ENCODE measurements around the gene FLT1.

The FLT1 gene

GRCh38 chr13:28457521-28457920 lies 37.4 kb downstream of the FLT1 start:
- no peak for DNase-seq

DNA sequence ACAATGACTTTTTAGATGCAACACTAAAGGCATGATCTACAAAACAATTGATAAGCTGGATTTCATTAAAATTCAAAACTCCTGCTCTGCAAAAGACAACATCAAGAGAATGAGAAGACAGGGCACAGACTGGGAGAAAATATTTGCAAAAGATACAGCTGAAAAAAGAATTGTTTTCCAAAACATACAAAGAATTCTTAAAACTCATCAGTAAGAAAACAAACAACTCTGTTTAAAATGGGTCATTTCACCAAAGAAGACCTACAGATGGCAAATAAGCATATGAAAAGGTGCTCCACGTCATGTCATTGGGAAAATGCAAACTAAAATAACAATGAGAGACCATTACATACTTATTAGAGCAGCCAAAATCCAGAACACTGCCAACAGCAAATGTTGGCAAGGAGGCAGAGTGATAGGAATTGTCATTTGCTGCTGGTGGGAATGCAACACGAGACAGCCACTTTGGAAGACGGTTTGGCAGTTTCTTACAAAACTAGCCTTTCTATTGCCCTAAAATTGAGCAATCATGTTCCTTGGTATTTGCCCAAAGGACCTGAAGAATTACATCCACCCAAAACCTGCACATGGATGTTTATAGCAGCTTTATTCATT lies 39.2 kb downstream of the FLT1 start:
- no peak for DNase-seq

- no peak for DNase-seq
These were observed 42.2 kb downstream of the FLT1 start for GRCh38 chr13:28452755-28453154.

- no peak for DNase-seq
These were observed 43.3 kb downstream of the FLT1 start for GRCh38 chr13:28451482-28452217.

DNA sequence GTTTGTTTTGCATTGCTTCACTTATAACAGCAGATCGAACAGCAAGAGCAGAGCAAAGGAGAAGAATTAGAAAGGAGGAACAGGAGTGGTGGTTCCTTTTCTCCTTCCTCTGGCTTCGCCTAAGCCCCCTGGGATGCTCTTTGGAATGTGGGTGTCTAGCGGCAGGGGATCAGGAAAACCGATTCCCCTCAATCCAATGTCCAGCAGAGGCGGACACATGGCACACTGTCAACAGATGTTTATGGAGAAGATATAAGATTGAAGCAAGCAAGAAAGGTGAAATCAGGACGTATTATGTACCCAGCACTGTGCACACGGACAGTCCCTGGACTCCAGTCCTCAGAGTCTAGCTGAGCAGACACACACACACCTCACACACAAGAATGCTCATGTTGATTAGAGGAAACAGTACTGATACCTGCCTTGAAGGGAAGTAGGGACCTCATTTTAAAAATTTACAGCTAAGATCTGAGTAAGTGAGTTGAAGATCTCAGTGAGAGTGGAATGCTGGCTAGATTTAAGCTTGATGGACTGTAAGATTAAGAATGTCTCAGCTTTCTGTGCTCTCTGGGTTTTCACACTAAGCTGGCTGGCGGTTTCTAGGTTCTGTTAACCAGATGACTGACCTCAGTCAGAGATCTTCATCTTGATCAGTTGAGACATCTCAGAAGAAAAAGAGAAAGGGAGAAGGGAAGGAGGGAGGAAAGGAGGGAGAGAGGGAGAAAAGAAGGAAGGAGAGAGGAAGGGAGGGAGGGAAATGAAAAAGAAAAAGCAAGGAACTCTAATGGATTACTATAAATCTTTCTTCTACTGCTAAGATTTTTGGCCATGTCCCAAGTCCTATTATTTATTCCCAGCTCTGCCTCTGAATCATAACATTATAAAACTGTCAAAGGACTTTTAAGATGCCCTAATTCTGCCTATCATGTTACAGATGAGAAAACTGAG lies 44.8 kb downstream of the FLT1 start:
- no peak for DNase-seq

DNA sequence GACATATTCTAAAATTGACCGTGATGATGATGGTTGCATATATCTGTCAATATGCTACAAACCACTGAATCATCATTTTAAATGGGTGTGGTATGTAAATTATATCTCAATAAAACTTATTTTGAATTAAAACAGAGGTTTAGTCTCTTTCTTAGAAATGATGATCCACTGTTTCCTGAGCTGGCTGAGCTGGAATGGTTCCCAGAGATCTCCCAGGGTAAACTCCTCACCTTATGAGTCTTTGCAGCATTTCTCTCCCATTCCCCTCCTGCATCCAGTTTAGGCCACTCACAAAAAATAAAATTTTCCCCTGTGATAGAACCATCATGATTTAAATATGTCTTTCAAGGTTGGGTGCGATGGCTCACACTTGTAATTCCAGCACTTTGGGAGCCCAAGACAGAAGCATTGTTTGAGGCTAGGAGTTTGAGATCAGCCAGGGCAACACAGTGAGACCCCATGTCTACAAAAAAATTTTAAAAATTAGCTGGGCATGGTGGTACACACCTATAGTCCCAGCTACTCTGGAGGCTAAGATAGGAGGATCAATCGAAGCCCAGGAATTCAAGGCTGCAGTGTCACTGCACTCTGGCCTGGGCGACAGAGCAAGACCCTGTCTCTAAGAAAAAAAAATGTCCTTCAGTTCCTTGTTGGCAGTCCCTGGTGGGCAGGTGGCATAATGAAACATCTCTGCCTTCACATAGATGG lies 46.1 kb downstream of the FLT1 start:
- DNase-seq, result no peak

DNA sequence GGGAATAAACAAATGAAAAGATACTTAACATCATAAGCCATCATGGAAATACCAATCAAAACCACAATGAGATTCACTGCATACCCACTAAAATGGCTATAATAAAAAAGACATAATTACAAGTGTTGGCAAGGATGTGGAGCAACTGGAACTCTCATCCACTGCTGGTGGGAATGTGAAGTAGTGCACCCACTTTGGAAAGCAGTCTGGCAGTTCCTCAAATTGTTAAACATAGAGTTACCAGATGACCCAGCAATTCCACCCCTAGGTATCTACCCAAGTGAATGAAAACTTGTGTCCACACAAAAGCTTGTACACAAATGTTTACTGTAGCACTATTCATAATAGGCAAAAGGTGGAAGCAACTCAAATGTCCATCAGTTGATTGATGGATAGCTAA lies 46.9 kb downstream of the FLT1 start:
- DNase-seq, result no peak

DNA sequence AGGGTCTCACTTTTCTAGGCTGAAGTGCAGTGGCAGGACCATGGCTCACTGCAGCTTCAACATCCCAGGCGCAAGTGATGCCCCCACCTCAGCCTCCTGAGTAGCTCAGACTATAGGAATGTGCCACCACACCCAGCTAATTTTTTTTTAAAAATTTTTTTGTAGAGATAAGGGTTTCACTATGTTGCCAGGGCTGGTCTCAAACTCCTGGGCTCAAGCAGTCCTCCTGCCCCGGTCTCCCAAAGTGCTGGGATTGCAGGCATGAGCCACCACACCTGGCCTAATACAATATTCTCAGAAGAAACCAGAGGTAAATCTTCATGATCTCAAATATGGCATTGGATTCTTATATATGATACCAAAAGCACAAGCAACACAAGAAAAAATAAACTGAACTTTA lies 47.7 kb downstream of the FLT1 start:
- no peak for DNase-seq

DNA sequence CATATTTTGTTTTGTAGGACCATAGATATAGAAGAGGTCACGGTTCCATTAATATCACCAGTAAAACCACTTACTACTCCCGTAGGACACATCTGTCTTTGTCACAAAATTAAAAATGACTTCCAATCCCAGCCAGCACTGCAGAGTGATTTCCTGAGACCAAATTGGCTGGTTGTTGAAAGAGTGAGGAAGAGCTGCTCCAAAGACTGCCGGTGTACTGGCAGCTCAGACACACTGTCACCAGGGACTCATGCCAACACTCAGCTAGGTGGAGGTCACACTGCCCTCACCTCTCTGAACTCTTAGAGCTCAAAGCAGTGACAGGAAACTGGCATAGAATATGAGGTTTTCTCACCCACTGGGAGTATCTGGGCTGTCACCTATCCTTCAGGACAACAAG lies 52.1 kb downstream of the FLT1 start:
- no peak for DNase-seq

DNA sequence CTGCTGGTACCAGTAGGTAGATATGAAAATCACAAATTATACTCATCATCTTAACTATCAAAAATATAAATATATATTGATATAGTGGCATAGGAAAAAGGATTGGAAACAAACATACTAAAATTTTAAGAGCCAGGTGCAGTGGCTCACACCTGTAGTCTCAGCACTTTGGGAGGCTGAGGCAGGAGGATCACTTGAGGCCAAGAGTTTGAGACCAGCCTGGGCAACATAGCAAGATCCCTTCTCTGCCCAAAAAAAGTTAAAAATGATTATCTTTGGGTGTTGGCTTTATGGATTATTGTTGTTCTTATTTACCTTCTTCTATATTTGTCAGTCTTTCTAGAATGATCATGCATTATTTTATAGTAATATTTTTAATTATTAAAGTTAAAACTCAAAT lies 53.4 kb downstream of the FLT1 start:
- no peak for DNase-seq

DNA sequence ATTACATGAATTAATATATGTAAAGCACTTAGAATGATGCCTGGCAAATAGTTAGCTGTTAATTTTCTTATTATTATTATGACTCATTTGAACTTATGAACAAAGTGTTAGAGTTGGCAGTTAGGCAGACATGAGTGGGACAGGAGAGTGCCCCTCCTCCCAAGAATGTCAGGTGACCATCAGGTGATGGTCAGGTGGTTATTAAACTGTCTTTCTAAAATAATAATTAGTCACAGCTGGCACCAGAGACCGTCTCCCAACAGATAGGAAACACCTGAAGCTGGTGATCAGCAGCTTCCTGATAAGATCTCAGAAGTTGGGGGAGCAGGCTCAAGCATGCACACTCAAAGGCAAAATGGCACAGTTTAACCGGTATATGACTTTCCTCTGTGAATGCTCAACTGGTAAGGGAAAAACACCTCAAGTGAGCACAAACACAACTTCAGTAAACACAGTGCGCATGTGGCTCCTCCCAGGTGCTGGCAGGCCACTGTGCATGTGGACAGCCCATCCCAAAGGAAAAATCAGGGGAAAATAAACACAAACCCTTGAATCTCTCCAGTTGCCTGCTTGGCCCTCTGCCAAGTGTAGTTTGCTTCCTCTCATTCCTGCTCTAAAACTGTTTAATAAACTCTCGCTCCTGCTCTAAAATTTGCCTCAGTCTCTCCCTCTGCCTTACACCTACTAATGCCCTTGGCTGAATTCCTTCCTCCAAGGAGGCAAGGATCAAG lies 54.0 kb downstream of the FLT1 start:
- no peak for DNase-seq

DNA sequence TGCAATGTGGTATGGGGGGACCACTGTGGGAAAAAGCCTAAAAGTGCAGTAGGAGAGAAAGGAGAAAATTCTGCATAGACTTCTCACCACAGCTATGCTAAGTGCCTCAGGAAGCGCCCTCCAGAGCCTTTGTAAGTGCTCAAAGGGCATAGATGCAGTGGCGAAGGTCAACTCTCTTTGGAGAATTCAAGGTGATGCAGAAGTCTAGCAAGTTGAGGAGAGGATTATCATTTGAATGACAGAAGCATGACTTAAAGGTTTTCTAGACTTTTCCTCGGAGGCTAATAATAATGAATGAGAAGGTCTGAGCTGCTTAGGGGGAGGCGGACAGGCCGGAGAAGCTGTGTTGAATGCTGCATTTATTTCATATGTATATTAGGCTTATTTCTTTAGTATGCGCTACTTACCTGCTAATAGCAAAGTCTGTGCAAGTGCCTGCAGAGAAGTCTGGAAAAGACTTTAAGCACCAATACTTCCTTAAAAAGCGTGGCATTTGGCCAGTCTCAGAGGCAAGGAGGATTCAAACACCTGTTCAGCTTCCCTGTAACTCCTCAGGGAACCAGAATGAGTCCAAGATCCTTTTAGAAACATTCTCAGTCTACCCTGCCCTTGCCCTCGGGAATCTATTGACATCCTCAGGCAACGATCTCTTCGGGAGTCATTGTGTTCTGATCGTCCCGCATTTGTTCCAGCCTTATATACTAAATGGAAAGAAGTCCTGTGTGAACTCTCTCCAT lies 56.2 kb downstream of the FLT1 start:
- no peak for DNase-seq

DNA sequence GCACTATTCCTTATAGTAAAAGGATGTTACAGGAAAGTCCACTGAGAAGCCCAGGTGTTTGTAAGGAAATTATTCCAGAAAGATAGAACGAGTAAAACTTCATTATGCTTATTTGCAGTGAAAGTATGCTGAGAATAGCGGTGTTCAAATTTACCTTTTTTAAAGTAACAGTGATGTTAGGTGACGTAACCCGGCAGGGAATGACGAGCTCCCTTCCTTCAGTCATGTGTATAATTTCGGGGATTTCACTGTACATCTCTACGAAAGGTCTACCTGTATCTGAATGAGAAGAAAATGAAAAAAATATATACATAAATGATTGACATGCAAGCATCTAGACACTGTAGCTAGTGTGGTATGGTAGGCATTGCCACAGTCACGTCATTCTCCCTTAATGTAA lies 56.9 kb downstream of the FLT1 start:
- DNase-seq, result no peak

DNA sequence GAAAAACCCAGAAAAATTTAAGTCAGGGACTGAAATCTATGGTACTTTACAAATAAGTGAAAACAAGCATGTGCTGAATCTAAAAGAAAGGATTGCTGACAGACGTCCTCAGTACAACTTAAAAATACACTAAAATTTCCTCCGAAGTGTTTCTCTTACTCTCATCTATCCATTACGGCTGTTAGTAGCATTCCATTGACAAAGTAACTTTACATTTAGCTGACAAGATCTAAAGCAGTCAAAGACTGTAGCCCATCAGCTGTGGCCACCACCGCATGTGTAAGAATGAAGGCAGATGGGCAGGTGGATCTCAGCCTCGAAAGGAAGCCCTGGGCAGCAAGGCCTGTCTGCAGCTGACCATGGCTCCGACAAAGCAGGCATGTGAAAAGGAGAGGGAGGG lies 59.0 kb downstream of the FLT1 start:
- DNase-seq, result no peak

DNA sequence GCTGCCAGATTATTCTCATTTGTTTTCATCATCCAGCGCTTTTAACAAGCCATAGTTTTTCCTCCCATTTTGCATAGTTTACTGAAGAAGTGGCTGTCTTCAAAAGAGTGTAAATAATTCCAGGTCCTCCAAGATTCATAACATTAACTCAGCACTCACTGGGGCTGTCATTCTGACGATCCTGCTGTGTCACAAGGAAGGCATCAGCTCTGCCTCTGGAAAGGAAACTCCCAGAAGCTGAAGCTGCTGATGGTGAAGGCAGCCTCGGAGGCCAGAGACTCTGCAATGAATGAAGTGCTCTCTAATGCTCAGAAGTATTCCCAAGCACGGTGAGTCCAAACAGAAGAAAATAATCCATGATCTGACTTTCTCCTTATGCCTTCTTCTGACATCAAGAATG lies 60.0 kb downstream of the FLT1 start:
- no peak for DNase-seq

GRCh38 chr13:28432816-28433560 lies 61.9 kb downstream of the FLT1 start:
- no peak for DNase-seq

DNA sequence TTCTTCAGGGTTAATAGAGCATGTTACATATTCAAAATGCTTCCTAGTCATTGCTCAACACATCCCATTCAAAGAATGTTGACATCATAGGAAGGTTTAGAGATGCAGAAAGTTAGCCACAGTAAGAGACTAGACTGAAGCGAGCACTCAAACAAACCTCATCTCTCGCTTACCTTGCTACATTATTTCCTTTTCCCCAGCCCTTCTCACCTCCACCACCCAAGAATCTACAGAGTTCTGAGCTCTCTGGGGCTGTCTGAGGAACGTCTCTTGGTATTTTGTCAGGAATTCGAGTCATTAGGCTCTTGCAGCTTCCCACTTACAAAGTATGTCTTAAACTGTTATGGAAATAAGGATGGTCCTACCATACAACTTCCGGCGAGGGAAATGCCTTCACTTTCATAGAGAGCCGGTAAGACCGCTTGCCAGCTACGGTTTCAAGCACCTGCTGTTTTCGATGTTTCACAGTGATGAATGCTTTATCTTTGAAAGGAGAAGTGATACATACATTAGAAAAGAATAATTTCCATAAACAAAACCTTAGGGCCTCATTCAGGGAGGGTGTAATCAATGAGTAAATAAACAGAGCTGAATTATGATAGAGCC lies 65.1 kb downstream of the FLT1 start:
- no peak for DNase-seq

DNA sequence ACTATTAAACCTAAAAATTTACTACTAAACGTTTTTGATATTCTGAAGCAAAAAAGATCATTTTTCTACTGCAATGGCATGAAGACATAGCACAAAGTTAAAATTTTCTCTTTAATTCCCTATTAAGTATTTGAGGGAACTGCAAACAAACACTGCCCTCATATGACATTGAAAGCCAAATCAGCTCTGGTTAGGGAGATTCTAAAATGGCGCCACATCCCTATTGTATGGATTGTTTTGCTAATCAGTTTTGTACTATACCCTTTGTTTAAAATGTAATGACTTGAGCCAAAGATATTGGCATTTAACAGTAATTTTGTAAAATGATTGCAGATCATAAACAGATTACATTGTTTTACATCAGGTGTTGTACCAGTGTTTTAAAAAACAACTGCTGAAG lies 65.8 kb downstream of the FLT1 start:
- DNase-seq, result no peak

DNA sequence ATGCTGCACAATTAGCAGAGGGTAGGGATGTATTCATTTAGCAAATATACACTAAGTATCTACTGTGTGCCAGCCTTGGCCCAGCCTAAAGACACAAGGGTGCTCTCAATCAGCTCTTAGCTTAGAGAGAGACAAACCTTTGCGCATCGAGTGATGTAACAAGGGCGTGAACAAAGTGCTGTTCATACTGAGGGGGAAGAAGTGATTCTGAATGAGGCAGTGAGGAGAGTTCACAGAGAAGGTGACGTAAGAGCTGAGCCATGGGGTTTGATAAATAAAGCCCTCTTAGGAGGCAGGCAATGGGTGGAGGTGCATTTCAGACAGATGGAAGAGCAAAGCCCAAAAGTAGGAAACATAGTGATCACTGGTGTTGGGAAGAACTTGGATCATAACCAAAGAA lies 68.5 kb downstream of the FLT1 start:
- DNase-seq, result no peak

GRCh38 chr13:28425793-28426192 lies 69.1 kb downstream of the FLT1 start:
- no peak for DNase-seq

DNA sequence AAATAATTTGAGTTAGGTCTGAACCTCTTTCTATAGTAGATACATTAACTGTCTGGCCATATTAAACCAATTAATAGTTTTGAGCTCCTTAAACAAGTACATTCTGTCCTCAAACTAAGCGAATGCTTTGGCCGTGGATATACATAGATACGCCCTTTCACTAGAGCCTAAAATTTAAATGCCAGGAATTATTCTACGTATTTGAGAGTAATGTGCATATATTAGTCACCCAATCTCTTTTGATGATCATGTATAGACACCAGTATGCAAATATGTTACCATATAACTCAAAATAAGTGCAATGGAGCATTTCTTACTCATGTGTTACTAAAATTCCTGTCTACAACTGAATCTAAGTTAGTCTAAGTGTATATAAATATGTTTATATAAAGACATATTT lies 70.4 kb downstream of the FLT1 start:
- no peak for DNase-seq
